ENCODE measurements around the gene PLCL1. TPM values are rescaled to one million over a fixed set of nuclear protein-coding genes. Genes with fewer than 3 reads are reported as not detected.

The PLCL1 gene
- total RNA-seq, 4 donors from 2014 or later = 6.6 to 10.0 (median 7.9) TPM

DNA sequence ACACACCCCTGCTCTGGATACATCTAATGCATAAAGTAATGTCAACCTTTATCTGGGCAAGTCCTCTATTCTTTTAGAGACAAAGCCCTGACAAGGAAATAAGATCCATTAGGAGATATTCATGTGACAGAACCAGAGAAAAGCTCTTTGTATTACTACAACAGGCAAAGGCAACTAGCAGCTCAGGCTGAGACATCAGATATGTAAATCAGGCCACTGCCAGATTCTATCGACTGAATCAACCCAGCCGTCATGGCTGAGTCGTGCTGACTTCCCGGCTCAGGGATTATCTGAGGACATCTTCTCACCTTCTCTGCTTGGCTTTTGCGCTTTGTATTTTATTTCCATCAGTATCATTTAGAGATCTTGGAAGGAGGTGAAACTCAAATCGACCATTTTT lies 294.5 kb downstream of the PLCL1 start:
- Histone ChIP-seq H3K4me1 (no peaks in the 10 kb centered on the region), H3K36me3 (peaks cover 0 to 3% (median 0%) of the 10 kb centered on the region in 3 donors), H3K9me3 (no peaks in the 10 kb centered on the region), H3K27ac (no peak overlapping the region), H3K4me3 (no peak overlapping the region), H3K27me3 (no peaks in the 10 kb centered on the region)
- DNase-seq (ENCODE audit: low spot score in 2 of 2) = no peak
- TF ChIP-seq EP300 (IDR thresholded peaks at IDR 0.05) (no peak), POLR2A (IDR thresholded peaks at IDR 0.05) (no peak)
- TF ChIP-seq, protein P1, sequence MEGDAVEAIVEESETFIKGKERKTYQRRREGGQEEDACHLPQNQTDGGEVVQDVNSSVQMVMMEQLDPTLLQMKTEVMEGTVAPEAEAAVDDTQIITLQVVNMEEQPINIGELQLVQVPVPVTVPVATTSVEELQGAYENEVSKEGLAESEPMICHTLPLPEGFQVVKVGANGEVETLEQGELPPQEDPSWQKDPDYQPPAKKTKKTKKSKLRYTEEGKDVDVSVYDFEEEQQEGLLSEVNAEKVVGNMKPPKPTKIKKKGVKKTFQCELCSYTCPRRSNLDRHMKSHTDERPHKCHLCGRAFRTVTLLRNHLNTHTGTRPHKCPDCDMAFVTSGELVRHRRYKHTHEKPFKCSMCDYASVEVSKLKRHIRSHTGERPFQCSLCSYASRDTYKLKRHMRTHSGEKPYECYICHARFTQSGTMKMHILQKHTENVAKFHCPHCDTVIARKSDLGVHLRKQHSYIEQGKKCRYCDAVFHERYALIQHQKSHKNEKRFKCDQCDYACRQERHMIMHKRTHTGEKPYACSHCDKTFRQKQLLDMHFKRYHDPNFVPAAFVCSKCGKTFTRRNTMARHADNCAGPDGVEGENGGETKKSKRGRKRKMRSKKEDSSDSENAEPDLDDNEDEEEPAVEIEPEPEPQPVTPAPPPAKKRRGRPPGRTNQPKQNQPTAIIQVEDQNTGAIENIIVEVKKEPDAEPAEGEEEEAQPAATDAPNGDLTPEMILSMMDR (IDR thresholded peaks at IDR 0.05) = no peak
- 57 to 70% methylated on average over 6 of the region's 6 CpGs for WGBS, 2 donors

DNA sequence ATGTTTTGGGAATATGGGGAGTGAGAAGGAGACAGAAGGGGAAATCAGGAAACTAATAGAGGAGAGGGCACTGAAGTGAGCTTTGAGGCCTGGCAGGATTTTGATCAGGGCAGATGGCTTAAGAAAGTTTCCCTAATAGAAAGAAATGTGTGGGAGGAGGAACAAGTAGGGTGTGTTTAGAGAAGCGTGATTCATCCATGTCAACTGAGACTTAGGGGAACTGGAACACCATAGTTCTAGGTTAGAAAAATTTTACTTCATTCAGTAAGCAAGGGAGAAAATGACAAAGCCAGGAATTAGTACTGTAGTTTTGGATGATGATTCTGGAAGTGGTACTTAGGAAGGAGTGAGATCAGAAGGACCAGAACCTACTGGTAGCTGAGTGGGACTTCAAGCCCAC lies 296.0 kb downstream of the PLCL1 start:
- no peak overlapping the region for H3K27ac ChIP-seq
- H3K36me3 ChIP-seq = peaks cover 0 to 7% (median 0%) of the 10 kb centered on the region in 3 donors
- no peaks in the 10 kb centered on the region for H3K4me1 ChIP-seq

DNA sequence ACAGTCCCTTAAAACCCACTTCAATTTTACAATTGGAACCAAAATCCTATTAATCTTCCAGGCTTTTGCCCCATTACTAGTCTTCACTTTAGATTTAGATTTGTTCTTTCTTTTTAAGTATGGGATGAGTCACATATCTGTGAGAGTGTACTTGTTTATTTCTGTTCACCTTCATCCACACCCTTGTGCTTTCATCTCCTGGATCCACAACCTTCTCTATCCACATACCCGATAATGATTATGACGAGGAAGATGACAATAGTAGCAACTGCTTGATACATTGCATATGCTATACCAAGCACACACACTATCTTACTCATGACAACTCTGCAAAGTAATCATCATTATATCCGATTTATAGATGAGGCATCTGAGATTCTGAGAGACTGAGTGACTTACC lies 297.3 kb downstream of the PLCL1 start:
- no peak for DNase-seq (ENCODE audit: low spot score in 2 of 2)
- no peaks in the 10 kb centered on the region for H3K27me3 ChIP-seq
- WGBS, 2 donors = 97 to 98% methylated on average over 3 of the region's 3 CpGs
- no peak for TF ChIP-seq POLR2A (IDR thresholded peaks at IDR 0.05)
- TF ChIP-seq, protein P1 (IDR thresholded peaks at IDR 0.05) = no peak
- TF ChIP-seq EP300 (IDR thresholded peaks at IDR 0.05) = no peak
- H3K4me1 ChIP-seq = no peaks in the 10 kb centered on the region
- no peak overlapping the region for H3K27ac ChIP-seq
- no peak overlapping the region for H3K4me3 ChIP-seq
- no peaks in the 10 kb centered on the region for H3K9me3 ChIP-seq
- peaks cover 0 to 7% (median 0%) of the 10 kb centered on the region in 3 donors for H3K36me3 ChIP-seq

More for the DNA sequence above, 296.0 kb downstream of the PLCL1 start:
- TF ChIP-seq POLR2A (IDR thresholded peaks at IDR 0.05) = no peak
- TF ChIP-seq, protein P1 (IDR thresholded peaks at IDR 0.05) = no peak
- Histone ChIP-seq H3K27me3 (no peaks in the 10 kb centered on the region), H3K4me3 (no peak overlapping the region), H3K9me3 (no peaks in the 10 kb centered on the region)
- WGBS, 2 donors = 24 to 29% methylated on average over 1 of the region's 1 CpG
- DNase-seq (ENCODE audit: low spot score in 2 of 2) = no peak

DNA sequence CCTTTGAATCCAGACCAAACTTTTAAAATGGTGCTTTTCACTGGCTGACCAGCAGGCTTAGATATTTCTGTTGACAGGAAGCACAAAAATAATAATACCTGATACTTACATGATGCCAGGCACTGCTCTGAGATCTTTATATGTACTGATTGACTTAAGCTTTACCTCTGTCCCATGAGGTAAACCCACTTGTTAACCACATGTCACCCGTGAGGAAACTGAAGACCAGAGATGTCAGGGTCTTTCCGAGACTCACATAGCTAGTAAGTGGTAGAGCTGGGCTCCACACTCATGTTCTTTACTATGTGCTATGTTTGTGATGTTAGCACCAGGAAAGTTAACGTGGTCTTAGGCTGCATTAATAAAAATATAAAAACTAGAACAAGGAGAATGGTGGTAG lies 297.7 kb downstream of the PLCL1 start:
- Histone ChIP-seq H3K4me1 (no peaks in the 10 kb centered on the region), H3K9me3 (no peaks in the 10 kb centered on the region), H3K36me3 (peaks cover 0 to 7% (median 0%) of the 10 kb centered on the region in 3 donors), H3K27ac (no peak overlapping the region), H3K4me3 (no peak overlapping the region), H3K27me3 (no peaks in the 10 kb centered on the region)
- 94 to 97% methylated on average over 3 of the region's 3 CpGs for WGBS, 2 donors
- no peak for DNase-seq (ENCODE audit: low spot score in 2 of 2)
- TF ChIP-seq EP300 (IDR thresholded peaks at IDR 0.05) (no peak), POLR2A (IDR thresholded peaks at IDR 0.05) (no peak)
- TF ChIP-seq, protein P1 (IDR thresholded peaks at IDR 0.05) = no peak

DNA sequence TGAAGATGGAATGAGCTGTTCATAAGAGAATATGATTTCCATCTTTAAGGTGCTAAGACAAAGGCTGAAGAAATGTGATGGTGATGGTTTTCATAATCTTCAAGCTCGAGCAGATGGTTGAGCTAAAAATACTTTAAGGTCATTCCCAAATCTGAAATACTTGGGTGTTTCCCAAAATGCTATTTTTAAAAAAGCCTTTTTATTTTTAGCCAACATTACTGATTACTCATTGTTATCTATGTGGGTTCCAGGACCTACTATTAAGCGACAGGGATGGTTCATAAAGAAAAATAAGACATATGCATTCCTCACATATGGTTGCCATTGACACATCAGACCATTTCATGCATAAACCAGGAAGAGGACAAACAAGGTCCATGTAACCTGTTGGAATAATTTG lies 298.5 kb downstream of the PLCL1 start:
- 47 to 54% methylated on average over 2 of the region's 2 CpGs for WGBS, 2 donors

More for the DNA sequence above, 298.5 kb downstream of the PLCL1 start:
- H3K4me3 ChIP-seq = no peak overlapping the region
- H3K4me1 ChIP-seq = no peaks in the 10 kb centered on the region
- DNase-seq (ENCODE audit: low spot score in 2 of 2) = no peak
- H3K27ac ChIP-seq = no peak overlapping the region
- no peaks in the 10 kb centered on the region for H3K9me3 ChIP-seq
- no peaks in the 10 kb centered on the region for H3K27me3 ChIP-seq
- H3K36me3 ChIP-seq = peaks cover 0 to 7% (median 0%) of the 10 kb centered on the region in 3 donors
- TF ChIP-seq EP300 (IDR thresholded peaks at IDR 0.05) (no peak), POLR2A (IDR thresholded peaks at IDR 0.05) (no peak)
- TF ChIP-seq, protein P1 (IDR thresholded peaks at IDR 0.05) = no peak
